ENCODE results near the gene APPL1. TPM values are rescaled to one million over a fixed set of nuclear protein-coding genes. Genes with fewer than 3 reads are reported as not detected.

Gene APPL1
- total and polyA plus RNA-seq, 2 of the 8 experiments (the other 6 are each of a cell fraction or from before 2014, with no cell fraction given), result 9.4 to 34.4 TPM

DNA sequence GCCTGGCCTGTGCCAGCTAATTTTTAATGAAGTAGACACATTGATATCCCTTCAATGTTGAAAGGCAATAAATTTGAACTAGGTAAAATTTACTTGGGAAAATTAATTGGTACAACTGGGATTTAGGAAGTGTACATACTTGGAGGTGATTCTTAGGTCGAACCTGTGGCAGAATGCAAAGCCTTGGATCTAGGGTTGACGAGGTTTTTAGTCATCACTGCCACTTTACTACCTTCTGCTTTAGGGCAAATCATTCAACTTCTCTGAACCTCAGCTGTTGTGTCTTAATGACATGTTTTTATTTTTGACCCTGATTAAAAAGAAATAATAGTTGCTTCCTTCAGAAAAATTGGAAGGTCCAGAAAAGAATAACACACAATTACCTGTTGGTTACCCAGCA, 2.5 kb downstream of the APPL1 start (continued):
- TF ChIP-seq, protein P1, sequence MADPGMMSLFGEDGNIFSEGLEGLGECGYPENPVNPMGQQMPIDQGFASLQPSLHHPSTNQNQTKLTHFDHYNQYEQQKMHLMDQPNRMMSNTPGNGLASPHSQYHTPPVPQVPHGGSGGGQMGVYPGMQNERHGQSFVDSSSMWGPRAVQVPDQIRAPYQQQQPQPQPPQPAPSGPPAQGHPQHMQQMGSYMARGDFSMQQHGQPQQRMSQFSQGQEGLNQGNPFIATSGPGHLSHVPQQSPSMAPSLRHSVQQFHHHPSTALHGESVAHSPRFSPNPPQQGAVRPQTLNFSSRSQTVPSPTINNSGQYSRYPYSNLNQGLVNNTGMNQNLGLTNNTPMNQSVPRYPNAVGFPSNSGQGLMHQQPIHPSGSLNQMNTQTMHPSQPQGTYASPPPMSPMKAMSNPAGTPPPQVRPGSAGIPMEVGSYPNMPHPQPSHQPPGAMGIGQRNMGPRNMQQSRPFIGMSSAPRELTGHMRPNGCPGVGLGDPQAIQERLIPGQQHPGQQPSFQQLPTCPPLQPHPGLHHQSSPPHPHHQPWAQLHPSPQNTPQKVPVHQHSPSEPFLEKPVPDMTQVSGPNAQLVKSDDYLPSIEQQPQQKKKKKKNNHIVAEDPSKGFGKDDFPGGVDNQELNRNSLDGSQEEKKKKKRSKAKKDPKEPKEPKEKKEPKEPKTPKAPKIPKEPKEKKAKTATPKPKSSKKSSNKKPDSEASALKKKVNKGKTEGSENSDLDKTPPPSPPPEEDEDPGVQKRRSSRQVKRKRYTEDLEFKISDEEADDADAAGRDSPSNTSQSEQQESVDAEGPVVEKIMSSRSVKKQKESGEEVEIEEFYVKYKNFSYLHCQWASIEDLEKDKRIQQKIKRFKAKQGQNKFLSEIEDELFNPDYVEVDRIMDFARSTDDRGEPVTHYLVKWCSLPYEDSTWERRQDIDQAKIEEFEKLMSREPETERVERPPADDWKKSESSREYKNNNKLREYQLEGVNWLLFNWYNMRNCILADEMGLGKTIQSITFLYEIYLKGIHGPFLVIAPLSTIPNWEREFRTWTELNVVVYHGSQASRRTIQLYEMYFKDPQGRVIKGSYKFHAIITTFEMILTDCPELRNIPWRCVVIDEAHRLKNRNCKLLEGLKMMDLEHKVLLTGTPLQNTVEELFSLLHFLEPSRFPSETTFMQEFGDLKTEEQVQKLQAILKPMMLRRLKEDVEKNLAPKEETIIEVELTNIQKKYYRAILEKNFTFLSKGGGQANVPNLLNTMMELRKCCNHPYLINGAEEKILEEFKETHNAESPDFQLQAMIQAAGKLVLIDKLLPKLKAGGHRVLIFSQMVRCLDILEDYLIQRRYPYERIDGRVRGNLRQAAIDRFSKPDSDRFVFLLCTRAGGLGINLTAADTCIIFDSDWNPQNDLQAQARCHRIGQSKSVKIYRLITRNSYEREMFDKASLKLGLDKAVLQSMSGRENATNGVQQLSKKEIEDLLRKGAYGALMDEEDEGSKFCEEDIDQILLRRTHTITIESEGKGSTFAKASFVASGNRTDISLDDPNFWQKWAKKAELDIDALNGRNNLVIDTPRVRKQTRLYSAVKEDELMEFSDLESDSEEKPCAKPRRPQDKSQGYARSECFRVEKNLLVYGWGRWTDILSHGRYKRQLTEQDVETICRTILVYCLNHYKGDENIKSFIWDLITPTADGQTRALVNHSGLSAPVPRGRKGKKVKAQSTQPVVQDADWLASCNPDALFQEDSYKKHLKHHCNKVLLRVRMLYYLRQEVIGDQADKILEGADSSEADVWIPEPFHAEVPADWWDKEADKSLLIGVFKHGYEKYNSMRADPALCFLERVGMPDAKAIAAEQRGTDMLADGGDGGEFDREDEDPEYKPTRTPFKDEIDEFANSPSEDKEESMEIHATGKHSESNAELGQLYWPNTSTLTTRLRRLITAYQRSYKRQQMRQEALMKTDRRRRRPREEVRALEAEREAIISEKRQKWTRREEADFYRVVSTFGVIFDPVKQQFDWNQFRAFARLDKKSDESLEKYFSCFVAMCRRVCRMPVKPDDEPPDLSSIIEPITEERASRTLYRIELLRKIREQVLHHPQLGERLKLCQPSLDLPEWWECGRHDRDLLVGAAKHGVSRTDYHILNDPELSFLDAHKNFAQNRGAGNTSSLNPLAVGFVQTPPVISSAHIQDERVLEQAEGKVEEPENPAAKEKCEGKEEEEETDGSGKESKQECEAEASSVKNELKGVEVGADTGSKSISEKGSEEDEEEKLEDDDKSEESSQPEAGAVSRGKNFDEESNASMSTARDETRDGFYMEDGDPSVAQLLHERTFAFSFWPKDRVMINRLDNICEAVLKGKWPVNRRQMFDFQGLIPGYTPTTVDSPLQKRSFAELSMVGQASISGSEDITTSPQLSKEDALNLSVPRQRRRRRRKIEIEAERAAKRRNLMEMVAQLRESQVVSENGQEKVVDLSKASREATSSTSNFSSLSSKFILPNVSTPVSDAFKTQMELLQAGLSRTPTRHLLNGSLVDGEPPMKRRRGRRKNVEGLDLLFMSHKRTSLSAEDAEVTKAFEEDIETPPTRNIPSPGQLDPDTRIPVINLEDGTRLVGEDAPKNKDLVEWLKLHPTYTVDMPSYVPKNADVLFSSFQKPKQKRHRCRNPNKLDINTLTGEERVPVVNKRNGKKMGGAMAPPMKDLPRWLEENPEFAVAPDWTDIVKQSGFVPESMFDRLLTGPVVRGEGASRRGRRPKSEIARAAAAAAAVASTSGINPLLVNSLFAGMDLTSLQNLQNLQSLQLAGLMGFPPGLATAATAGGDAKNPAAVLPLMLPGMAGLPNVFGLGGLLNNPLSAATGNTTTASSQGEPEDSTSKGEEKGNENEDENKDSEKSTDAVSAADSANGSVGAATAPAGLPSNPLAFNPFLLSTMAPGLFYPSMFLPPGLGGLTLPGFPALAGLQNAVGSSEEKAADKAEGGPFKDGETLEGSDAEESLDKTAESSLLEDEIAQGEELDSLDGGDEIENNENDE (IDR thresholded peaks at IDR 0.05; ENCODE audit: insufficient replicate concordance, low read length), result no peak
- no peak for TF ChIP-seq BCL11A (IDR thresholded peaks at IDR 0.05; ENCODE audit: low read depth in 2 of 2, low read length in 2 of 2)
- TF ChIP-seq HDAC6 (IDR thresholded peaks at IDR 0.05; ENCODE audit: low read depth, low read length), result no peak
- no peak for TF ChIP-seq NRF1 (IDR thresholded peaks at IDR 0.05; ENCODE audit: low read depth, low read length)
- TF ChIP-seq EZH2 (IDR thresholded peaks at IDR 0.05; ENCODE audit: low read depth, low read length, severe bottlenecking), result no peak

Data from H1 (cell line).